OCI-LY3 (cell line): ENCODE measurements around the gene C11orf68.

Experiments used
- CTCF ChIP-seq: fragments of 200-600, 300-600 bp; sonication (generic); IDR thresholded peaks from 2 replicates; pipeline ENCODE4 v1.5.1; 2014; ENCODE audit warnings: antibody characterized with exemption, low read length, low read depth
- EZH2phosphoT487 ChIP-seq: fragments of 200-600 bp; shearing (Covaris generic); IDR thresholded peaks from 2 replicates; pipeline ENCODE4 v1.6.1; 2018; ENCODE audit warnings: antibody characterized with exemption, mixed run types, low read depth

- TF ChIP-seq CTCF (no peak), EZH2phosphoT487 (no peak)
These were observed 46.1 kb downstream of the C11orf68 start, which contains the start of gene EFEMP2 for GRCh38 chr11:65872586-65873317.
